GM19397 (cell line): ENCODE results near the gene PARP11.

Experiments
- ATAC-seq: cut with Tn5 transposase; IDR thresholded peaks from one replicate; pipeline ENCODE4 v1.9.1; 2021; ENCODE audit warnings: mild to moderate bottlenecking, moderate library complexity; ENCODE audit not compliant: unreplicated experiment

PARP11 gene

GRCh38 chr12:3775385-3776035 is 97.7 kb downstream of the PARP11 start:
- ATAC-seq = no peak

GRCh38 chr12:3772380-3772779 is 100.8 kb downstream of the PARP11 start:
- ATAC-seq = no peak

GRCh38 chr12:3771853-3772252 is 101.3 kb downstream of the PARP11 start:
- ATAC-seq = no peak

GRCh38 chr12:3770891-3771290 is 102.3 kb downstream of the PARP11 start:
- no peak for ATAC-seq

GRCh38 chr12:3768911-3769447 is 104.2 kb downstream of the PARP11 start:
- no peak for ATAC-seq

GRCh38 chr12:3761116-3761735 is 112.0 kb downstream of the PARP11 start:
- no peak for ATAC-seq

- no peak for ATAC-seq
Observed at GRCh38 chr12:3759878-3760277, 113.3 kb downstream of the PARP11 start.
